Amygdala (tissue), 56 donors: ENCODE measurements around the gene FBXO38.

Source experiments
- DNase-seq, 56 donors: peaks; one replicate each; lab custom pipeline; 2025; lab: John Stamatoyannopoulos, UW

Gene FBXO38

GRCh38 chr5:148384380-148384737 is 601 bp downstream of the FBXO38 start:
- peak in 1 of 56 donors; percentile 37 for DNase-seq

GRCh38 chr5:148385094-148385493 is 1.3 kb downstream of the FBXO38 start:
- DNase-seq = no peak

GRCh38 chr5:148386041-148386440 is 2.3 kb downstream of the FBXO38 start:
- no peak for DNase-seq

GRCh38 chr5:148387325-148387724 is 3.6 kb downstream of the FBXO38 start:
- DNase-seq = no peak

GRCh38 chr5:148388696-148389095 is 4.9 kb downstream of the FBXO38 start:
- DNase-seq = no peak

- DNase-seq = no peak
Observed at GRCh38 chr5:148390914-148391313, 7.2 kb downstream of the FBXO38 start.

- DNase-seq = no peak
Observed at GRCh38 chr5:148391422-148391821, 7.7 kb downstream of the FBXO38 start.

- DNase-seq = no peak
Observed at GRCh38 chr5:148393390-148393741, 9.6 kb downstream of the FBXO38 start.

- DNase-seq = no peak
Observed at GRCh38 chr5:148394587-148395019, 10.8 kb downstream of the FBXO38 start.

- no peak for DNase-seq
Observed at GRCh38 chr5:148395031-148395430, 11.3 kb downstream of the FBXO38 start.

GRCh38 chr5:148397968-148398595 is 14.3 kb downstream of the FBXO38 start:
- no peak for DNase-seq

GRCh38 chr5:148398698-148399121 is 15.0 kb downstream of the FBXO38 start:
- DNase-seq = no peak

GRCh38 chr5:148401604-148402003 is 17.8 kb downstream of the FBXO38 start:
- no peak for DNase-seq

- DNase-seq = no peak
Observed at GRCh38 chr5:148403344-148403743, 19.6 kb downstream of the FBXO38 start.

- no peak for DNase-seq
Observed at GRCh38 chr5:148406406-148406805, 22.6 kb downstream of the FBXO38 start.

- no peak for DNase-seq
Observed at GRCh38 chr5:148408092-148408491, 24.3 kb downstream of the FBXO38 start.

- DNase-seq = no peak
Observed at GRCh38 chr5:148412124-148412523, 28.4 kb downstream of the FBXO38 start.

- DNase-seq = no peak
Observed at GRCh38 chr5:148414833-148415232, 31.1 kb downstream of the FBXO38 start.

- no peak for DNase-seq
Observed at GRCh38 chr5:148416416-148416815, 32.7 kb downstream of the FBXO38 start.

GRCh38 chr5:148416921-148417320 is 33.2 kb downstream of the FBXO38 start:
- DNase-seq = peak in 1 of 56 donors; percentile 8

GRCh38 chr5:148418511-148418910 is 34.8 kb downstream of the FBXO38 start:
- DNase-seq = no peak

- no peak for DNase-seq
Observed at GRCh38 chr5:148421661-148422060, 37.9 kb downstream of the FBXO38 start.

GRCh38 chr5:148425808-148426207 is 42.0 kb downstream of the FBXO38 start:
- DNase-seq = no peak
